PFSK-1 (cell line): Measurements from ENCODE around the gene OTUD1.

Experiments used
- FOXP2 ChIP-seq: optimal IDR thresholded peaks from 2 replicates; pipeline ENCODE3; 2011; ENCODE audit warnings: borderline replicate concordance, control low read depth, inconsistent platforms; ENCODE audit not compliant: insufficient read depth; ENCODE audit errors: extremely low read length, extremely low read depth
- POLR2AphosphoS5 ChIP-seq: IDR thresholded peaks from 2 replicates; pipeline ENCODE4 v1.6.1; 2012; ENCODE audit warnings: low read depth, mild to moderate bottlenecking, control low read depth, low read length, moderate library complexity
- SIN3A ChIP-seq: IDR thresholded peaks from 2 replicates; pipeline ENCODE4 v1.6.1; 2012; ENCODE audit warnings: mild to moderate bottlenecking, low read length, moderate library complexity, borderline replicate concordance; ENCODE audit not compliant: insufficient read depth
- TAF1 ChIP-seq: IDR thresholded peaks from 2 replicates; pipeline ENCODE4 v1.6.1; 2012; ENCODE audit warnings: low read length, control low read depth, borderline replicate concordance; ENCODE audit not compliant: insufficient read depth
- TF ChIP-seq, protein P1 (sequence below), 2 experiments: IDR thresholded peaks; 2 replicates each; pipeline versions ENCODE4 v1.6.1 to v1.8.0; 2011 to 2012; ENCODE audit warnings: low read depth in 2 of 2, low read length in 2 of 2, control low read depth in 1 of 2, inconsistent platforms in 1 of 2, mild to moderate bottlenecking in 1 of 2, moderate library complexity in 1 of 2; ENCODE audit not compliant: insufficient read depth in 1 of 2

Gene OTUD1

DNA sequence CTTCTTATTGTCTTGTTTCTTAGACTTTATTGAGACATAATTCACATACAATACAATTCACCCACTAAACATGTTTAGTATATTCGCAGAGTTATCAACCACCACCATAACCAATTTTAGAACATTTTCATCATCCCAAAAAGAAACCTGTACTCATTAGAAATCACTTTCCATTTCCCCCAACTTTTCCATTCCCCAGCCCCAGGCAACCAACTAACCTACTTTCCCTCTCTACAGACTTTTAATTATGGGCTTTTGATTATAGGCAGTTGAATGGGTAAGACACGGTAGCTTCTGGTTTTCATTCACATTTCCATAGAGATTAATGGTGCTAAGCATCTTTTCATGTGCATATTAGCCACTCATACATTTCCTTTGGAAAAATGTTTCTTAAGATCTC is 24.2 kb upstream of the OTUD1 start:
- TF ChIP-seq TAF1, result no peak
- TF ChIP-seq FOXP2, result no peak
- TF ChIP-seq, protein P1, sequence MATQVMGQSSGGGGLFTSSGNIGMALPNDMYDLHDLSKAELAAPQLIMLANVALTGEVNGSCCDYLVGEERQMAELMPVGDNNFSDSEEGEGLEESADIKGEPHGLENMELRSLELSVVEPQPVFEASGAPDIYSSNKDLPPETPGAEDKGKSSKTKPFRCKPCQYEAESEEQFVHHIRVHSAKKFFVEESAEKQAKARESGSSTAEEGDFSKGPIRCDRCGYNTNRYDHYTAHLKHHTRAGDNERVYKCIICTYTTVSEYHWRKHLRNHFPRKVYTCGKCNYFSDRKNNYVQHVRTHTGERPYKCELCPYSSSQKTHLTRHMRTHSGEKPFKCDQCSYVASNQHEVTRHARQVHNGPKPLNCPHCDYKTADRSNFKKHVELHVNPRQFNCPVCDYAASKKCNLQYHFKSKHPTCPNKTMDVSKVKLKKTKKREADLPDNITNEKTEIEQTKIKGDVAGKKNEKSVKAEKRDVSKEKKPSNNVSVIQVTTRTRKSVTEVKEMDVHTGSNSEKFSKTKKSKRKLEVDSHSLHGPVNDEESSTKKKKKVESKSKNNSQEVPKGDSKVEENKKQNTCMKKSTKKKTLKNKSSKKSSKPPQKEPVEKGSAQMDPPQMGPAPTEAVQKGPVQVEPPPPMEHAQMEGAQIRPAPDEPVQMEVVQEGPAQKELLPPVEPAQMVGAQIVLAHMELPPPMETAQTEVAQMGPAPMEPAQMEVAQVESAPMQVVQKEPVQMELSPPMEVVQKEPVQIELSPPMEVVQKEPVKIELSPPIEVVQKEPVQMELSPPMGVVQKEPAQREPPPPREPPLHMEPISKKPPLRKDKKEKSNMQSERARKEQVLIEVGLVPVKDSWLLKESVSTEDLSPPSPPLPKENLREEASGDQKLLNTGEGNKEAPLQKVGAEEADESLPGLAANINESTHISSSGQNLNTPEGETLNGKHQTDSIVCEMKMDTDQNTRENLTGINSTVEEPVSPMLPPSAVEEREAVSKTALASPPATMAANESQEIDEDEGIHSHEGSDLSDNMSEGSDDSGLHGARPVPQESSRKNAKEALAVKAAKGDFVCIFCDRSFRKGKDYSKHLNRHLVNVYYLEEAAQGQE (IDR thresholded peaks at IDR 0.05; ENCODE audit: insufficient read depth in 1 of 2, low read depth in 2 of 2, low read length in 2 of 2), result no peak
- no peak for TF ChIP-seq POLR2AphosphoS5
- TF ChIP-seq SIN3A, result no peak

GRCh38 chr10:23417254-23417653 is 21.6 kb upstream of the OTUD1 start:
- TF ChIP-seq FOXP2 (no peak), TAF1 (no peak), SIN3A (no peak), POLR2AphosphoS5 (no peak)
- TF ChIP-seq, protein P1 (IDR thresholded peaks at IDR 0.05; ENCODE audit: insufficient read depth in 1 of 2, low read depth in 2 of 2, low read length in 2 of 2), result no peak

- TF ChIP-seq, protein P1 (IDR thresholded peaks at IDR 0.05; ENCODE audit: insufficient read depth in 1 of 2, low read depth in 2 of 2, low read length in 2 of 2), result no peak
- TF ChIP-seq FOXP2 (no peak), POLR2AphosphoS5 (no peak), TAF1 (no peak)
Observed at GRCh38 chr10:23418051-23418681, 20.7 kb upstream of the OTUD1 start.

- TF ChIP-seq FOXP2 (no peak), SIN3A (no peak), POLR2AphosphoS5 (no peak), TAF1 (no peak)
- TF ChIP-seq, protein P1 (IDR thresholded peaks at IDR 0.05; ENCODE audit: insufficient read depth in 1 of 2, low read depth in 2 of 2, low read length in 2 of 2), result no peak
Observed at GRCh38 chr10:23419201-23419600, 19.7 kb upstream of the OTUD1 start.
